Mucosa of descending colon (tissue), 3 donors: ENCODE measurements around the gene ZNF80. TPM values are rescaled to one million over a fixed set of nuclear protein-coding genes. Genes with fewer than 3 reads are reported as not detected.

Source experiments
- ATAC-seq: fragments of 200-7000 bp; cut with Tn5 transposase; one replicate; pipeline ENCODE4 v1.9.1; 2020; ENCODE audit warnings: mild to moderate bottlenecking, moderate library complexity
- DNase-seq, 3 donors: peaks; one replicate each; pipeline ENCODE4 v3.0.0-alpha.2; 2020
- H3K36me3 ChIP-seq: fragments of 200-600 bp; one replicate; pipeline ENCODE4 v1.8.0; 2021; ENCODE audit warnings: low read depth, mild to moderate bottlenecking
- H3K4me1 ChIP-seq: fragments of 200-600 bp; one replicate; pipeline ENCODE4 v1.8.0; 2021; ENCODE audit warnings: low read depth, mild to moderate bottlenecking
- H3K4me3 ChIP-seq: fragments of 200-600 bp; one replicate; pipeline ENCODE4 v1.8.0; 2021; ENCODE audit warnings: mild to moderate bottlenecking
- H3K9me3 ChIP-seq: fragments of 200-600 bp; one replicate; pipeline ENCODE4 v1.8.0; 2021; ENCODE audit warnings: mild to moderate bottlenecking
- CTCF ChIP-seq: fragments of 200-600 bp; IDR thresholded peaks from one replicate; pipeline ENCODE4 v1.8.0; 2022; ENCODE audit warnings: antibody characterized with exemption, mild to moderate bottlenecking
- intact Hi-C, 2 donors: fragments of 100-400 bp; cut with DNase I in 1 of 2; cut with micrococcal nuclease in 1 of 2; formaldehyde crosslinking; loops; one replicate each; pipeline versions ENCODE4 v1.11.0 to v1.11.1; 2022; cut with DNase I, micrococcal nuclease
- total RNA-seq, 3 donors: library from RNA; stranded (reverse); fragmentation: NEBNext Ultra II Directional in 2 of 3; extraction: Animal tissue kit (Norgen Biotek cat#: 25700) in 2 of 3; gene quantifications; one replicate each; pipeline versions ENCODE4 v1.2.1 to v1.2.4, GENCODE V29; 2021 to 2023
- donor health status: DM: no; HTN: no; CAD: no; lungs with moderate emphysema.
- donor health status: DM: no; HTN: no; CAD: no.
- donor health status: DM: no; HTN: yes; CAD: no.

ZNF80 gene
- total RNA-seq, 3 donors from 2014 or later, result 0.19 TPM; not detected in 2

- Histone ChIP-seq H3K4me3 (no peak overlapping the region), H3K4me1 (no peaks in the 10 kb centered on the region), H3K36me3 (no peaks in the 10 kb centered on the region), H3K9me3 (peaks cover 9% of the 10 kb centered on the region)
- ATAC-seq (no peak), DNase-seq (no peak)
- intact Hi-C loops, result no loop called here
- TF ChIP-seq CTCF, result no peak
These were observed 11.1 kb downstream of the ZNF80 start for GRCh38 chr3:114226313-114226712.

GRCh38 chr3:114223143-114223542 lies 14.2 kb downstream of the ZNF80 start:
- H3K4me1 ChIP-seq, result no peaks in the 10 kb centered on the region
- intact Hi-C loops, result no loop called here
- H3K36me3 ChIP-seq, result no peaks in the 10 kb centered on the region
- no peak for DNase-seq
- peak; percentile 58 for ATAC-seq
- H3K4me3 ChIP-seq, result no peak overlapping the region
- H3K9me3 ChIP-seq, result peaks cover 9% of the 10 kb centered on the region
- TF ChIP-seq CTCF, result no peak

GRCh38 chr3:114221881-114222264 lies 15.5 kb downstream of the ZNF80 start:
- Histone ChIP-seq H3K4me1 (no peaks in the 10 kb centered on the region), H3K4me3 (no peak overlapping the region), H3K9me3 (peaks cover 9% of the 10 kb centered on the region), H3K36me3 (no peaks in the 10 kb centered on the region)
- intact Hi-C loops, result no loop called here
- no peak for DNase-seq
- no peak for TF ChIP-seq CTCF
- no peak for ATAC-seq

- no peaks in the 10 kb centered on the region for H3K36me3 ChIP-seq
- intact Hi-C loops, result no loop called here
- H3K9me3 ChIP-seq, result peaks cover 9% of the 10 kb centered on the region
- no peaks in the 10 kb centered on the region for H3K4me1 ChIP-seq
- peak; percentile 41 for ATAC-seq
- H3K4me3 ChIP-seq, result no peak overlapping the region
- DNase-seq, result peak in 1 of 3 donors; percentile 37
- TF ChIP-seq CTCF, result no peak
These were observed 16.1 kb downstream of the ZNF80 start for GRCh38 chr3:114221165-114221880.

- no peak for ATAC-seq
- no peaks in the 10 kb centered on the region for H3K36me3 ChIP-seq
- no peak for DNase-seq
- H3K4me3 ChIP-seq, result no peak overlapping the region
- no peak for TF ChIP-seq CTCF
- intact Hi-C loops, result no loop called here
- H3K9me3 ChIP-seq, result peaks cover 2% of the 10 kb centered on the region
- no peaks in the 10 kb centered on the region for H3K4me1 ChIP-seq
These were observed 17.6 kb downstream of the ZNF80 start for GRCh38 chr3:114219741-114220140.
